VCaP (cell line): ENCODE results near the gene CCDC57.

Experiments
- H3K27ac ChIP-seq: fragments of 450-650 bp; 2 replicates; pipeline ENCODE4 v1.5.1; 2017
- CTCF ChIP-seq: fragments of 450-650 bp; conservative IDR thresholded peaks from 2 replicates; pipeline ENCODE4 v1.5.1; 2017; ENCODE audit warnings: mild to moderate bottlenecking, moderate library complexity

The CCDC57 gene

GRCh38 chr17:82151106-82151957 lies 61.3 kb downstream of the CCDC57 start:
- TF ChIP-seq CTCF: no peak
- peak overlapping the region; percentile 99 for H3K27ac ChIP-seq

- no peak overlapping the region for H3K27ac ChIP-seq
- TF ChIP-seq CTCF: no peak
Measured at GRCh38 chr17:82149401-82150099, 63.1 kb downstream of the CCDC57 start.

GRCh38 chr17:82148997-82149396 lies 63.6 kb downstream of the CCDC57 start:
- H3K27ac ChIP-seq: no peak overlapping the region
- TF ChIP-seq CTCF: no peak

GRCh38 chr17:82148011-82148410 lies 64.6 kb downstream of the CCDC57 start:
- H3K27ac ChIP-seq: no peak overlapping the region
- no peak for TF ChIP-seq CTCF

GRCh38 chr17:82146663-82147654 lies 65.7 kb downstream of the CCDC57 start:
- peak overlapping the region; percentile 27; the same call in 1 of the 2 replicates for H3K27ac ChIP-seq
- no peak for TF ChIP-seq CTCF

GRCh38 chr17:82145550-82146155 lies 67.0 kb downstream of the CCDC57 start:
- no peak for TF ChIP-seq CTCF
- peak overlapping the region; percentile 27 for H3K27ac ChIP-seq
